Measurements from ENCODE around the gene REEP6.

GRCh38 chr19:1503925-1504773 lies 13.2 kb downstream of the REEP6 start:
- TF ChIP-seq GATA2 (IDR thresholded peaks at IDR 0.05; ENCODE audit: low read depth, low read length), result no peak
- no peak for TF ChIP-seq GATA3 (IDR thresholded peaks at IDR 0.05; ENCODE audit: low read depth, low read length)

Data from SH-SY5Y (cell line).